ENCODE data around the gene ALOX5AP. TPM values are rescaled to one million over a fixed set of nuclear protein-coding genes. Genes with fewer than 3 reads are reported as not detected.

Gene ALOX5AP
- total RNA-seq, 1 experiment from 2014 or later, result 8.5 TPM

DNA sequence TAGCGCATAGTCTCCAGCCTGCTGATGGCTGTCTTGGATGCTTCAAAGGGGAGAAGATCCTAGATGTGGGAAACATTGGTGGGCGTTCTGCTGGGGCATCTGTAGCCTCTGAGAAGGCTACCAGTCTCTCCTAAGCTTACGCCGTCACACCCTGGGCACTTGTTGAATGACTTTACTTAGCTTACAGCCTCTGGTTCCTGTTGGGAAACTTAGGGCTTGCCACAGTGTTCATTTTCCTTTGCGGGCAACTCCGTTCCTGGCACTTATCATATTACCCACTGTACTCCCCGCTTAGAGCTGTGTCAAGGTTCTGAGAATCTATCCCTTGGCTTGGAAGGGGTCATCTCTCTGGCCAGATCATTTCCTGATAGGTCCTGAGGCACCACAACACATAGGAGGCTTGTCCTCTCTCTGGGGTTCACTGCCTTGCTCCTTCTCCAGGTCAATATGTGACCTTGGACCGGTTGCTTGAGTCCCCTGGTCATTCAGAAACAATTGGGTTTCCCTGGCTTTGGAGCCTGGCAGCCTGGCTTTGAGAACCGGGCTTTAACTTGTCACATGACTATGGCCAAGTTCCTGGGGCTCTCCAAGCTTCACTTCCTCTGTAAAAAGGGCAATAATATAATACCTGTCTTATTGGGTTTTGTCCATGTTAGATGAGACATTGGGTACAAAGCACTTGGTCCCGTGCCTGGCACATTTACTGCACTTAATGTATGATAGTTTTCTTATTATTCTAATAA lies 20.5 kb upstream of the ALOX5AP start:
- no peak for DNase-seq (ENCODE audit: low read depth)

DNA sequence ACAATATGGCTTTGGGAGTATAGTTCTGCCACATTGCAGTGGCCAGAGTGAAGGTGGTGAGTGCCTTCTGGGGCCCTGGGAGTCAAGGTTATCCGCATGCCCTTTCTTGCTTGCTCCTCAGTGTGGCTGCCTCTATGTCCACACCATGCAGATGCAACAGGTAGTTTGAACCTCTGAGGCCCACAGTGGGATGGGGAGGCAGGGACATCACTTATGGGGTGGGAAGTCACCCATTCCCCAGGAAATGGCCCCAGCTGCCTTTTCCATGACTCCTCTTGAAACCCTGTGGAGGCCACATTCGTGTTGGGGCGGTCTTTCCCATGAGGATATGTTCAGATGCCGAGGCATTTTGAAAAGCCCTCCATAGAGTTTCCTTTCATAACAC lies 20.0 kb upstream of the ALOX5AP start:
- DNase-seq (ENCODE audit: low read depth), result no peak

DNA sequence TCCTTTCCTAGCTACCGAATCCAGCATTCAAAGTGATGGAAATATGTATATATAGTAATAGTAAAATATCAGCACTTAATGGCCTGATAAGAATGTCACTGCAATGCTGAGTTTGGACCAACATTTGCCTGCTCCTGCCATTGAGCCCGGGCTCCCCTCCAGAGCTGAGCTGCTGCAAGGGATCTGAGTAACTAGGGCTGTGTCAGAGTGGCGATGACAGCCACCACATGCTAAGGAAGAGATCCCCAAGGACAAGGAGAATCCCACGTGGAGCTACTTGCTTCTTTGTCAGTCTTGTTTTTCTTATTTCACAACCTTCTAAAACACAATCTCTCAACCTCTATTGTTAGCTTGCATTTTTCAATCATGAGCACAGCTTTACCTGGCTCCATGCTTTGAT lies 19.5 kb upstream of the ALOX5AP start:
- no peak for DNase-seq (ENCODE audit: low read depth)

DNA sequence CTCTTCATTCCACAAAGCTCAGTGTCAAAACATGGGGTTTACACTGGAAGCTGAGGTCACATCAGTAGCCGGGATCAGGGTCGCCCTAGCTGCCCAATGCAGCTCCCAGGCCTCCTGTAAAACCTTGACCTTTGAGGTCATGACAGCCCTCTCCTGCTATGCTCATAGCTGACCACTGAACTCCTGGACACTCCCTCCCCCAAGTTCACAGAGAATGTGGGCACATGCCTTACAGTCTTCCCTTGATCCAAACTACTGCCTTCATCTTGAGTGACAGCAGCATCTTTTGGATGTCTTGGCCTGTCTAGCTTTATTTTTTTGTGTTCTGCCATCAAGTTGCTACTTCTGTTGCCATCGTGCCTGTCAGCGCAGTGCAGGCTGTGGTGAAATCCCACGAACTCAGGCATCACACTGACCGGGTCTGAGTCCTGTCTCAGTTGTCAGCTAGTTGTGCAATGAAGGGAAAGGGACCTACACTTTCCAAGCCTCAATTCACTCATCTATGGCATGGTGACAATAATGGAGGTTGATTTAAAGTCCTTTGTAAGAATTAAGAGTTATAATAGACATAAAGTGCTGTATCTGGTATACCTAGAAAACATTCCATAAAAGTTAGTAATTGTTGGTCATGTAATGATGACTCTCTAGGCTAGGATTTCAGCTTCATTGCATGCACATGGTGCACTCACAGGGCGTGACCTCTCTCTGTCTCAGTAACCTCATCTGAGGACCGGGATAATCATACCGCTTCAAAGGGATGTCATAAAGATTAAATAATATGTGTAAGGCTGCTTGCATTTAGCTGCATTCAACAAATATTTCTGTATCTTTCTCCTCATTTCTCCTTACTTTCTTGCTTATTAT lies 16.4 kb upstream of the ALOX5AP start:
- DNase-seq (ENCODE audit: low read depth), result peak; percentile 87

DNA sequence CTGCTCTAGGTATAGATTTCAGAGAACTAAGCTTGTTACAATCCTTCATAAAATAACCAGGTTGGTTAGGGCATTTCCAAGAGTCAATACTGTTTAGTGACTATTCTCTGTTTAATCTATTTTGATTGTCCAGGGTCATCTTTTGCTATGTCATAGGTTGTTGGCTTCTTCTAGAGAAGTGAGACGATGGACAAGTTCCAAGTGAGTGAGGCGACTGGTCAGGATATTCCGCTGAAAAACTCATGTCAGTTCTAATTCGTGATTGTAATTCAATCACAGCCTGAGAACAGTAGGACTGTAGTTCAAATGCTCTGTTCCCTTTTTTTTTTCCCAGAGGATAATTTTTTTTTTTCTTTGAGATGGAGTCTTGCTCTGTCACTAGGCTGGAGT lies 15.8 kb upstream of the ALOX5AP start:
- DNase-seq (ENCODE audit: low read depth), result peak; percentile 49

DNA sequence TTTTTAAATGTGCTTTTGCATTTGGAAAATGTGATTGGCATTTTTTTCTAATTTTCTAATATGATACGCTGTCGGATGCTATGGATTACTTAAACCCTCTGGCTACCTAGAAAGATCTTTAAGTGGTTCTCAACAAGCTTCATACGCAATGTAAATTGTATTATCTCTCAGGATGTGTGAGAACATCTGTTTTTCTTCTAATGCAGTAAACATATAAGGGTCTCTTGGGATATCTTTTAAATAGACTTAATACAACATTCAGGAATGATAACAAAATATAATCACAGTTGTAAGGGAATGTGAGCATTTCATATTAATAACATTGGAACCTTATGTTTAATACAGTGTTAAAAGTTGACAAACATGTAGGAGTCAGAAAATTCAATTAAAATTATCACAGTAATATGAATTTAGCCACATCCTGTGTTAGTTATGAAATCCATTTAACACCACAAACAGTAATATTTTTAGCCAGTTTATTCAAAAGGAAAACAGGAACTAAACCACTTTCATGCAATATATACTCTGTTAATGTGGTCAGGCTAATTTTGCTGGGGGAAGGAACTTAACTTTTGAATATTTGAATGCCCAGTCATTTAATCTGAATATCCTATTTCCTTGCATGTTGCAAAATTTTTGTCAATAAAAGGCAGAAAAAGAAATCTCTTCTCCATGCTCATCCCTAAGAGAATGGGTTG lies 15.0 kb upstream of the ALOX5AP start:
- no peak for DNase-seq (ENCODE audit: low read depth)

DNA sequence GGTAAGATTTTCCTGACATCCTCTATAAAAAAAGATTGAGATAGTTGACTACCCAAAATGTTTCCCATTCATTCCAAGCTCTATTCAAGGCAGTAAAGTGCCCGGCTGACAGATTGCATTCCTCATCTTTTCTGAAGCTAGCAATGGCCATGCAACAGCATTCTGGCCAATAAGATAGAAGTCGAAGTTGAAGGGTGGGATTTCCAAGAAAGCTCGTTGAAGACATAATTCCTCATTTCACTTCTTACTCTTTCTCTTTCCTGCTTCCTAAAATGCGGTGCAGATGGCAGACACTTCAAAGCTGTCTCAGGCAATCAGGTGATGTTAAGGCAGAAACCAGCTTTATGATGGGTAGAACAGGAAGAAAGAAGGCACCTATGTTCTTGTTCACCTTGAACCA lies 13.4 kb upstream of the ALOX5AP start:
- no peak for DNase-seq (ENCODE audit: low read depth)

DNA sequence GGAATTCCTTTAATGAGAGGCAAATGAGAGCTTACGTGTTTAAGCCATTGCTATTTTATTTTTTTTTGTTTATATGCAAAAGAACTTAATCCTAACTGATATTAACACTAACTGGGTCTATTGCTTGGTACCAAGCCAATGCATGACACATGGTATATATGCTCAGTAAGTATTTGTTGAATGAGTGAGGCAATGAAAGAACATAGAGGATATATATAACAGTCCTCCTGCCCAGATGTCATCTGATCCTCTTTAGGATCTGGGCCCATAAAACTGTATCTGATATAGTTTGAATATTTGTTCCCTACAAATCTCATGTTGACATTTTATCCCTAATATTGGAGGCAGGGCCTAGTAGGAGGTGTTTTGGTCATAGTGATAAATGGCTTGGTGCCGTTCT lies 13.0 kb upstream of the ALOX5AP start:
- no peak for DNase-seq (ENCODE audit: low read depth)

DNA sequence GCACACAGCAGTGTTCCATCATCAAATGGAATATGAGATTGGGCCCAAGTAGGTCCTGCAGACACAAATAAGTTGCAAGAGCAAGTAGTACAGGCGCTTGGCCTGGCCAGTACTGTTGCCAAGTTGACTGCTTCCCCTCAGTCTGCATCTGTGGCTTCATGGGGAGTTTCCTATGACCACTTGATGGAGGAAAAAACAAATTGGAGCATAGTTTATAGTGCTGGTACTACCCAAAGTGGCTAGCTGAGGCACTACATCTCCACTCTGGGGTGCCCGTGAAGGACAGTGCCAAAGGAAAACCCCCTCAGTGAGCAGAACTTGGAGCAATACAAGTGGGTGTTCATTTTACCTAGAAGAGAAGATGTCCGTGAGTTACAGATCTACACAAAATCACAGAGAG lies 10.6 kb upstream of the ALOX5AP start:
- no peak for DNase-seq (ENCODE audit: low read depth)

DNA sequence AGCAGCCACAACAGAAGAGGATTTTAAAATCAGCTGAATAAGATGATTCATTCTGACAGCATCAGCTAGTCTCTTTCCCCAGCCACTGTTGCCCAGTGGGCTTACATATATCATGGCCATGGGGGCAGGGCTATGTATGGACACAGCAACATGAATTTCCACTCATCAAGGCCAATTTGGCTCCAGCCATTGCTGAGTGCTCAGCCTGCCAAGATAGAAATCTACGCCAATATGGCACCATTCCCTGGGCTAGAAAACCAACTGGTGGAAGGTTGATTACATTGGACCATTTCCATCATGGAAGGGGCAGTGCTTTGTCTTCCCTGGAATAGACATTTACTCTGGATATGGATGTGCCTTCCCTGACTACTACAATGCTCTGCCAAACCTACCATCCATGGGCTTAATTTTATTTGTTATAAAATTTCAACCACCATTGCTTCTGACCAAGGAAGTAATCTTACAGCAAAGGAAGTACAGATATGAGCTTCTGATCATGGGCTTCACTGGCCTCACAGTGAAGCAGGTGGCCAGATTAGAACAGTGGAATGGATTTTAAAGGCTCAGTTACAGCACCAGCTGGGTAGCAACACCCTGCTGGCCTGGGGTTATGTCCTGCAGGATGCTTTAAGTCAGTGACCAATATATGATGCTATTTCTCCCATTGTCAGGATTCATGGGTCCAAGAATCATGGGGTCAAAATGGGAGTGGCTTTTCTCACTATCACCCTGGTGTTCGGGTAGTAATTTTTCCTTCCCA lies 9.8 kb upstream of the ALOX5AP start:
- peak; percentile 89 for DNase-seq (ENCODE audit: low read depth)

DNA sequence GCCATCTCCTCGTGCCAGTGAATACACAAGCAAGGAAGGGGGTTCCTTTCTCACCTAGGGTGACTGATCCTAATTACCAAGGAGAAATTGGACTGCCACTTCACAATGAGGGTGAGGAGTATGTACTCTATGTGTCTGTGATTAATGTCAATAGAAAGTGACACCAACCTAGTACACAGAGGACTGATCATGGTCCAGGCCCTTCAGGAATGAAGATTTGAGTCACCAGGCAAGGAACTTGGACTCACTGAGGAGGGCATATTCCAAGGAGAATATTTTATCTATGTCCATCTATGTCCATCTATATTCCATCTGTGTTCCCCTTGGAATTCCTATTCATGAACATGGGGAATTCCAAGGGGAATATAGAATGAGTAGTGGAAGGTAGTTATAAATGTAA lies 9.2 kb upstream of the ALOX5AP start:
- DNase-seq (ENCODE audit: low read depth), result no peak

DNA sequence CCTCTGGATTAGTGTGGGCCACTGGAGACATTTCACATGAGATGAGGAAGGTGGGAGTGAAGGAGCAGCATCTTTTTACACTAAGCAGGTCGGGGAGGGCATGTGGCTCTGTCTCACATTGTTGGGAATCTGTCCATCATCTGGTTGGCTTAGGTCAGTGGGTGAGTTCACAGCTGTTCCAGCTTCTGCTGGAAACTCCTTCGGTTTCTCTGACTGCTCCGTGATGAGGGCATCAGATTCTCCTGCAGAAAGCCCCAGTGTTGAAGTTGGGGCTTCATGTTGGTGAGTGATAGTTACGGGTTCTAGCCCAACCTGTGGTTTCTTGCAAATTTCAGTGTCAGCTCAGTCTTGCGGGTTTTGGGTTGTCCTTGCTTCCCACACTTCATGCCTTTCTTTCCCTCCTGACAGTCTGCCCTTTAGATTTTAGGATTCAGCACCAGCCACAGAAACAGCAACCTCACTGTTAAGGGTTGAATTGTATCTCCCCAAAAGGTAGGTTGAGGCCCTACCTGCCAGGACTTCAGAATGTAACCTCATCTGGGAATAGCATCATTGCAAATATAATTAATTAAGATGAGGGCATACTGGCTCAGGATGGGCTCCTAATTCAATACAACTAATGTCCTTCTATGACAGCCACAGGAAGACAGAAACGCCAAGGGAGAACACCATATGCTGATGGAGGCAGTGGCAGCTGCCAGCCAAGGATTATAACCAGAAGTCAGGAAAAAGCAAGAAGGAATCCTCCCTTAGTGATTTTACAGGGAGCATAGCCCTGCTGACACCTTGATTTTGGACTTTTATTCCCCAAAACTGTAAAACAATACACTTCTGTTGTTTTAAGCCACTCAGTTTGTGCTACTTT lies 7.6 kb upstream of the ALOX5AP start:
- DNase-seq (ENCODE audit: low read depth), result no peak

DNA sequence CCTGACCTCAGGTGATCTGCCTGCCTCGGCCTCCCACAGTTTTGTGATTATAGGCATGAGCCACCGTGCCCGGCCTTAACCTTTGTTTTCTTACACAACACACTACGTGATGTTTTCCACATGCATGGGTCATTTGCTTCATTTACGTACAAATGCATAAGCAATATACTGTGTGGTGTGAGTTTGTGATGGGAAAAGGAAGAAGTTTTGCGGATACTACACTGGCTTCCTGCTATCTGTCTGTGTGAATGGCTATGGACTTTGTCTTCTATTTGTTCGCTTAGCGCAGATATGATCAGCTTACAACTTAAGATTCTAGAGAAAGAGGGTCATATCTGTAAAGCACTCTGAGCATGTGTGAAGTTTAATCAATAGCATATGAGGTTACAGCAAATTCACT lies 5.5 kb upstream of the ALOX5AP start:
- no peak for DNase-seq (ENCODE audit: low read depth)

DNA sequence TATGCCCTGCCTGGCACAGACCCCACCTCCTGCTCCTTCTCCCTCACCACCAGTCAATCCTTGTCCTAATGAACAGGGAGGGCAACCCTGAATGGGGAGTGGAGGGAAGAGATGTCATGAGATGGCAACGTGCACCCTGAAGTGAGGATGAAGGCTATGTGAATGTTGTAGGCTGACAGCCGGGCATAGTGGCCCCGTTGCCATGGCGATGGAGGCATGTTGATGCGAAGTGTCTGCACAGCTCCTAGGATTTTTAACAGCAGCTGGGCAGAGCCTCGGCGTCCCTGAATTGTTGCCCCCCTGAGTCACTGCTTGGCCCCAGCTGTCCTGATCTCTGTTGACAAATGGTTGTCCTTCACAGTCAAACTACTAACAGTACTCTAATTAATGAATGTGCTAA lies 4.8 kb upstream of the ALOX5AP start:
- peak; percentile 34 for DNase-seq (ENCODE audit: low read depth)

DNA sequence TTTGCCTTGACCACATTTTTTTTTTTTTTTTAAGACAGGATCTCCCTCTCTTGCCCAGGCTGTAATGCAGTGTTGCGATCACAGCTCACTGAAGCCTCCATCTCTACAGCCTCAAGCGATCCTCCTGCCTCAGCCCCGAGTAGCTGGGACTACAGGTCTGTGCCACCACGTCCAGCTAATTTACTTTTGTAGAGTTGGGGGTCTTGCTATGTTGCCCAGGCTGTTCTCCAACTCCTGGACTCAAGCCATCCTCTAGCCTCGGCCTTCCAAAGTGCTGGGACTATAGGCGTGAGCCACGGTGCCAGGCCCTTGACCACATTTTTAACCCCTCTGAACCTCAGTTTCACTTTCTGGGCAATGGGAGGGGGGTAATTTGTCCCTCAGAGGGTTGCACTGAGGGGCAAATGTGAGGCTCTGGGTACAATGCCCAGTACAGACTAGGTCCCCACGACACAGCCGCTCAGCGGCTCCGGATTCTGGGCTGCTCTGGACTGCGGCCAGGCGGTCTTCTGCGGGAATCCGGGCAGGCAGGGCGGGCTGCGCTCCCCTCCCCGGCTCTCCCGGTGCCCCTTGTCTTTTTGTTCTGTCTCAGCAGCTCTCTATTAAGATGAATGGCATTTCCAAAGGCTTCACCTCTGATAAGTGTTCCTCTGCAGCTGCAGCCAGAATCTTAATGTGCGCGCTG lies 3.8 kb upstream of the ALOX5AP start:
- no peak for DNase-seq (ENCODE audit: low read depth)

DNA sequence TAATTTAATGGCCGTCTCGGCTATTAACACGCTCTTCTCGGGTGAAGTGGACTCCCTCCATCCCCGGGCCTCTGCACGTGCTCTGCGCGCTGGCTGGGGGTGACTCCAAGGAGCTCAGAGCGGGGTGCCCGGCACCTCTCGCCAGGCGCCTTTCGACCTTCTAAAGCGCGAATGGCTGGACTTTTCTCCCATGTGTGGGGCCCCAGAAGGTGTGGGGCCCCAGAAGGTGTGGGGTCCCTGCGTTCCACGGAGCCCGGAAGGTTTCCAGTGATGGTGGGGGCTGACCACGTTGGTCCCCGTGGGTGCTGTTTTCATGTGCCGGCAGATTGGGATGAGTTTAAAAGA lies 3.3 kb upstream of the ALOX5AP start:
- no peak for DNase-seq (ENCODE audit: low read depth)

DNA sequence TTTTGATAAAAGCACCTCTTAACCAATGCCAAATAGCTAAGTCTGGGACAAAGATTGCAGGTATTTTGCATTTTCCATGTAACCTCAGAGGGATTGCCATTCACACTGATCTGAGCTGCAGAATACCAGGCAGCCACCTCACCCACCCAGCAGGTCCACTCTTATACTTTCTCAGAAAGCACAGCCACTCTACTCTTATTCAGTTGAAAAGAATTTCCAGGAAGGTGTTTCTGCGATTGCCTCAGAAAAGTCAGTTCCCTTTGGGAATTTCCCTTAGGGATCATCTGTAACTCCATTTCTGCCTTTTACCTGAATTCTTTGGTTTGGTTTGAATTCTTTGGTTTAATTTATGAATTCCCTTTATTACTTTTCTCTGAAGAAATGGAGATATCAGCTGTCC lies 904 bp upstream of the ALOX5AP start:
- DNase-seq (ENCODE audit: low read depth), result peak; percentile 28

DNA sequence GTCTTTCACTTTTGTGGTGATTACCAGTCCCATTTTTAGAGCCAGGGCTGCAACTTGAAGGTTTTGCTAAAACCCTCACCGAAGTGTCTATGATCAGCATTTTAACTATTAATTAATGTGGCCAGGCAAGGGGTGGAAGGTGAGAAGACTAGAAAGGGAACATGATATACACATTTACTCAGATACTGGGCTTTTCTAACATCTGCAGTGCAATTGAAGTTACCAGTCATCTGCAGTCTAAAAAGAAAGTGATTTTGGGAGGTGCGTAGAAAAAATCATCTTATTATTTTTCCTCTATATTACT lies 481 bp downstream of the ALOX5AP start:
- DNase-seq (ENCODE audit: low read depth), result no peak

DNA sequence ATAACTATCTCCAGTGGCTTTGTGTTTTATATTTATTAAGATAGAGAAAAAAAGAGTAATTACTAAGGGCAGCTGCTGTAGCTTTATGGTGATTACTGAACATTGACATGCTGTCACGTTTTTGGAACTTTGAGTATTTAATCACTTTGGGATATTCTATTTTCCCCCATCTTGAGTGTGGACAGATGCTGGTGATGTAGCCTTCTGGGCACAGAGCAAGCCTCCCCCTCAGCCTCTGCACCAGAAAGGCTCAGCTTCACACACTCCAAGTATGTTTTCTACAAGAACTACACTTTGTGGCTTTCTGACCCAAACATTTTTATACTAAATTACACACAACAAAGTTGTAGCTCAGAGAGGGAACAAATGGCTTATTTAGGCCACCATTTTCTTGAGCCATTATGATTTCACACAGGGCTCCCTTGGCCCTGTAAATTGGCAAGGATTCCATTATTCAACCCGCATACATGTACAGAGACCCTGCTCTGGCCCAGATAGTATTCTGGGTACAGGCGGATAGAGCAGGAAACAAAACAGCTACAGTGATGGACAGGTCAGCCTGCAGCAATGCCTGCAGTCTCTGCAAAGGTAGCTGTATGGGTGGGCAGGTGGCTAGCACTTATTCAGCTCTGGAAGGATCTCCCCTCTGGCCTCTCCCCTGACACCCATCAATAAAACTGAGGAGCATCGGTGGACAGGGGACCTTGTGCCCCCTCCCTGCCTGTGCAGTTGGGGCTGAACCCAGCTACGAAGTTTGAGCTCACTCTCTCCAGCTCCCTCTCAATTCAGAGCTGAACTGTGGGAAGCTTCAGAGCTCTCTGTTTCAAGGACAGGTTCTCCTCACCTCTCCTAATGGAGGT lies 1.3 kb downstream of the ALOX5AP start:
- DNase-seq (ENCODE audit: low read depth), result no peak
